Measurements from ENCODE around the gene CLEC4G. TPM values are rescaled to one million over a fixed set of nuclear protein-coding genes. Genes with fewer than 3 reads are reported as not detected.

The CLEC4G gene
- polyA plus RNA-seq, 1 donor from 2014 or later, result not detected

DNA sequence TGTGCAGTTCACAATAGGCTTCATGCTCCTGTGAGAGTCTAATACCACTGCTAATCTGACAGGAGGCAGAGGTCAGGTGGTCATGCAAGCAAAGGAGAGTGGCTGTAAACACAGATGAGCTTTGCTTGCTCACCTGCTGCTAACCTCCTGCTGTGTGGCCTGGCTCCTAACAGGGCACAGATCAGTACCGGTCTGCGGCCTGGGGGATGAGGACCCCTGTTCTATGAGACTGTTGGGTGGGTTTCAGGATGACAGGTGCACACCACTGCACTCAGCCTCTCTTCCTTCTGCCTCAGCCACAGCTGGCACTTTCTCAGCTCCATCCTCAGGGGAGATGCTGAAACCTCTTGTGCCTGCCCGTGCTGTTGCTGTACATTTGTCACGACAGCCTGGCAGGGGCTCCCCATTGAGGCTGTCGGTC lies 9.7 kb downstream of the CLEC4G start:
- no peak overlapping the region for H2AFZ ChIP-seq (ENCODE audit: low read depth, low read length)
- no peak overlapping the region for H3K4me2 ChIP-seq (ENCODE audit: low read length)
- no peak overlapping the region for H3K4me3 ChIP-seq (ENCODE audit: low read length)
- TF ChIP-seq CTCF (IDR thresholded peaks at IDR 0.05; ENCODE audit: poor library complexity, severe bottlenecking) (no peak), TAF1 (IDR thresholded peaks at IDR 0.05; ENCODE audit: low read depth) (no peak), MXI1 (conservative IDR thresholded peaks at IDR 0.05; ENCODE audit: poor library complexity, severe bottlenecking) (no peak), SMC3 (conservative IDR thresholded peaks at IDR 0.05; ENCODE audit: poor library complexity) (no peak), EP300 (conservative IDR thresholded peaks at IDR 0.05; ENCODE audit: poor library complexity, severe bottlenecking) (no peak), RAD21 (conservative IDR thresholded peaks at IDR 0.05) (no peak), REST (IDR thresholded peaks at IDR 0.05; ENCODE audit: borderline replicate concordance) (no peak)
- H4K20me1 ChIP-seq (ENCODE audit: insufficient read depth), result no peaks in the 10 kb centered on the region
- H3F3A ChIP-seq (ENCODE audit: insufficient read depth, low read length, poor library complexity, severe bottlenecking), result no peaks in the 10 kb centered on the region
- H3K27ac ChIP-seq (ENCODE audit: low read length), result no peak overlapping the region
- H3K79me2 ChIP-seq (replicated peaks; ENCODE audit: insufficient read depth, low read length), result no peaks in the 10 kb centered on the region
- no peak overlapping the region for H3K9ac ChIP-seq (ENCODE audit: low read length)
- H3K9me3 ChIP-seq (ENCODE audit: low read length), result no peaks in the 10 kb centered on the region
- H3K36me3 ChIP-seq (ENCODE audit: insufficient read depth, low read length), result no peaks in the 10 kb centered on the region
- H3K27me3 ChIP-seq (ENCODE audit: insufficient read depth, low read depth, low read length), result no peaks in the 10 kb centered on the region
- H3K9me2 ChIP-seq (ENCODE audit: insufficient read depth, low read length), result no peaks in the 10 kb centered on the region

DNA sequence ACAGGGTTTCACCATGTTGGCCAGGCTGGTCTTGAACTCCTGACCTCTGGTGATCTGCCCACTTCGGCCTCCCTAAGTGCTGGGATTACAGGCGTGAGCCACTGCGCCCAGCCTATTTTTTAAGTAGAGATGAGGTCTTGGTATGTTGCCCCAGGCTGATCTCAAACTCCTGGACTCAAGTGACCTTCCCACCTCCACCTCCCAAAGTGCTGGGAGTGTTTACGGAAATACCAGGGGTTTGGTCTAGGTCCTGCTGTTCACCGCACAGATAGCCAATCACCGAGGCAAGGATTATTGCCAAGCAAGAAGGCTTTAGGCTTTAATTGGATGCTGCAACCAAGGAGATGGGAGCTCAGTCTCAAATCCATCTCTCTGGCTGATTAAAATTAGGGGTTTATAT lies 11.6 kb downstream of the CLEC4G start:
- no peak overlapping the region for H3K4me2 ChIP-seq (ENCODE audit: low read length)
- H3K79me2 ChIP-seq (replicated peaks; ENCODE audit: insufficient read depth, low read length), result no peaks in the 10 kb centered on the region
- no peaks in the 10 kb centered on the region for H4K20me1 ChIP-seq (ENCODE audit: insufficient read depth)
- no peaks in the 10 kb centered on the region for H3K27me3 ChIP-seq (ENCODE audit: insufficient read depth, low read depth, low read length)
- no peaks in the 10 kb centered on the region for H3K9me3 ChIP-seq (ENCODE audit: low read length)
- no peaks in the 10 kb centered on the region for H3K9me2 ChIP-seq (ENCODE audit: insufficient read depth, low read length)
- H3F3A ChIP-seq (ENCODE audit: insufficient read depth, low read length, poor library complexity, severe bottlenecking), result no peaks in the 10 kb centered on the region
- no peak overlapping the region for H3K27ac ChIP-seq (ENCODE audit: low read length)
- H3K36me3 ChIP-seq (ENCODE audit: insufficient read depth, low read length), result no peaks in the 10 kb centered on the region
- no peak overlapping the region for H2AFZ ChIP-seq (ENCODE audit: low read depth, low read length)
- H3K9ac ChIP-seq (ENCODE audit: low read length), result no peak overlapping the region
- H3K4me3 ChIP-seq (ENCODE audit: low read length), result no peak overlapping the region
- TF ChIP-seq SMC3 (conservative IDR thresholded peaks at IDR 0.05; ENCODE audit: poor library complexity), result no peak
- TF ChIP-seq CTCF (IDR thresholded peaks at IDR 0.05; ENCODE audit: poor library complexity, severe bottlenecking), result no peak
- TF ChIP-seq RAD21 (conservative IDR thresholded peaks at IDR 0.05), result no peak
- TF ChIP-seq TAF1 (IDR thresholded peaks at IDR 0.05; ENCODE audit: low read depth), result no peak
- TF ChIP-seq EP300 (conservative IDR thresholded peaks at IDR 0.05; ENCODE audit: poor library complexity, severe bottlenecking), result no peak
- TF ChIP-seq MXI1 (conservative IDR thresholded peaks at IDR 0.05; ENCODE audit: poor library complexity, severe bottlenecking), result no peak
- TF ChIP-seq REST (IDR thresholded peaks at IDR 0.05; ENCODE audit: borderline replicate concordance), result no peak
- no peak for TF ChIP-seq EZH2 (IDR thresholded peaks at IDR 0.05; ENCODE audit: borderline replicate concordance, insufficient read depth, low read length, poor library complexity, severe bottlenecking)
- no peak for TF ChIP-seq POLR2AphosphoS5 (IDR thresholded peaks at IDR 0.05)

Measured in neural cell (in vitro differentiated cells).